ENCODE measurements around the gene TIMM10B.
A peak's percentile ranks its signal among the peaks of the same experiment; 100 is the strongest.

Gene TIMM10B, protein sequence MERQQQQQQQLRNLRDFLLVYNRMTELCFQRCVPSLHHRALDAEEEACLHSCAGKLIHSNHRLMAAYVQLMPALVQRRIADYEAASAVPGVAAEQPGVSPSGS

DNA sequence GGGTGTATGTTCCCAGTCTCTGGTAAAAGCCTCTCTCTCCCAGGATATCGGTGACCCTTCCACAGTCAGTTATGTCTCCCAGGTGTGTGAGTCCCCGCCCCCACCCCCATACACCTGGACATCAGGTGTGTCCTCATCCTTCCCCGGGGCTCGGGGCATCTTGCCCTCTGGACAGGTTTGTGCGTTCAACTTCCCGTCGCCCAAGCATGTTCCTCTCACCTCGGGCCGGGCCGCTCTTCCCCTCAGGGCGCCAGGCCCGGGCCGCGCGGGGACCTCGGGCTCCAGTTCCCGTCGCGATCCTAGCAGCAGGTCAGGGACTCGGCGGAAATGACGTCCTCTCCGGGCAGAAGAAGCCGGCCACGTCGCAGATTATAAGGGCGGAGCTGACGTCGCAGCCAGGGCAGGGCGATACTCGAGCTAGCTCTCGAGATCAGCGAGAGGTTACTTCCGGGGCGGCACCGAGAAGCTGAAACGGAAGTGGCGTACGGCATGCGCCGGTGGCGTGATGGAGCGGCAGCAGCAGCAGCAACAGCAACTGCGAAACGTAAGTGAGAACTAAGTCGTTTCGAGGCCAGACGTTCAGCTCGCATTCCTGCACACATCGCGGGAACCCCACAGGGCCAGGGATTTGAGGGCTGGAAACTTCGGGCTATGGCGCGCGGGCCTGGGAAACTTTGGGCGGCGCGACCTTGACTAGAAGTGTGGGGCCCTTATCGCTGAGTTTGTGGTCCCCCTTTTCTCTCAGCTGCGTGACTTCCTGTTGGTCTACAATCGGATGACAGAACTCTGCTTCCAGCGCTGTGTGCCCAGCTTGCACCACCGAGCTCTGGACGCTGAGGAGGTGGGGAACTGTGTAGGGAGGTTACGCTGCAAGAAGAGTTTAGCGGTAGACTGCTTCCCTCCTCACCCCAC is at the start of gene TIMM10B, which contains the start of gene ARFIP2:
TSS of gene TIMM10B (plus strand) at position 490 of the 912 bp plus-strand sequence. CDS start at position 506, 16 bp downstream.
TSS of gene ARFIP2 (minus strand) at position 320 of the 912 bp plus-strand sequence. CDS start 910 bp downstream, outside the sequence.
- DNase-seq (ENCODE audit: low spot score): peak; percentile 96

DNA sequence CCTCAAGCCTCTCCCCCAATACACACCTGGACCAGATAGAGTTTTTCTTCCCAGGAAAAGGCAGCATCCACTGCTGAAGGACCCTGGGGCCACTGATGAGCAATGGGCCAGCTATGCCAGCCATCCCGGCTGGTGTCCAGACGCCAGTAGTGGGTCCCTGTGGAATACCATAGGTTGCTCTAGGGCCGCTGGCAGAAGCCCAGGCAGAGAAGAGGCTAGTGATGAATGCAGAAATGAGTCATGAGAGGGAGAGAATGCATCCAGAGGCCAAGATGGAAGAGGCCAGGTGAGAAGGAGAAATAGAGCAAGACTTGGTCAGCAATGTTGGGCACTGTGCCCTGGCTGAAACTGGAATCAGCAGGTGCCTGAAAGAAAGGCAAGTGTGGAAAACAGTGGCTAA is 49.4 kb upstream of the TIMM10B start:
- DNase-seq (ENCODE audit: low spot score): no peak

DNA sequence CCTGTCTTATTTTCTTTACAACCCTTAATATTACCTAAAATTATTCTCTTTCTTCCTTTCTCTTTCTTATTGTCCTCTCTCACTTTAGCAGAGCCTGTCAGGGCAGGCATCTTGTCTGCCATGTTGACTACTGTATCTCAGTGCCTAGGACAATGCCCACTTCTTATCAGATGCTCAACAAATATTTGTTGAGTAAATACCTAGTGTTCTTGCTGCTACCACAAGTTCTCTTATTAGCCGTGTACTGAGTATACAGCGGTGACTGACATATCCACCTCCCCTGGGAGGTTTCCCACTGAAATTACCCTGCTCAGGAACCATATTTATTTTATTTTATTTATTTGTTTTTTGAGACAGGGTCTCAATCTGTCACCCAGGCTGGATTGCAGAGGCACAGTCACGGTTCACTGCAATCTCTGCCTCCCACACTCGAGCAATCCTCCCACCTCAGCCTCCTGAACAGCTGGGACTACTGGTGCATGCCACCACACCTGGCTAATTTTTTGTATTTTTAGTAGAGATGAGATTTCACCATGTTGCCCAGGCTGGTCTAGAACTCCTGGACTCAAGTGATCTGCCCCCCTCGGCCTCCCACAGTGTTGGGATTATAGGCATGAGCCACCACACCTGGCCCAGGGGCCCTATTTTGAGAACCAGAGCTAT is 47.2 kb upstream of the TIMM10B start:
- DNase-seq (ENCODE audit: low spot score): no peak

DNA sequence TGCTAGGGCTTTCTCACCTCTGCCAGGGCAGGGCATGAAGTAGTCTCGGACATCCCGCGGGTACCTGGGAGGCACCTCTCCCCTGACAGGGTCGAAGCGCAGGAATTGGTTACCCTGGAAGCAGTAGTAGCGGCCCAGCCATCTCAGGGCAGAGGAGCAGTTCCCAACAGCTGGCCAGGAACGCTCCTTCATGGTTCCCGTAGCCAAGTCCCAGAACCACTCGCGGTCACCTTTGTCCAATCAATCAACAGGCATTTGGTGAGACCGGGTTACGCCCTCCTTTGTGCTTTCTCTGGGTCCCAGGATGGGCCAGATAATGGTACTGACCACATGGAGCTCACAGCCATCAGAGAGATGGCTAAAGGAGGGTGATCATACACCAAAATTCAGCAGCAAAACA is 43.9 kb upstream of the TIMM10B start:
- DNase-seq (ENCODE audit: low spot score): no peak

- no peak for DNase-seq (ENCODE audit: low spot score)
Observed at GRCh38 chr11:6437993-6438392, 43.3 kb upstream of the TIMM10B start.

GRCh38 chr11:6438979-6439571 is 42.2 kb upstream of the TIMM10B start:
- peak; percentile 72 for DNase-seq (ENCODE audit: low spot score)

- DNase-seq (ENCODE audit: low spot score): no peak
Observed at GRCh38 chr11:6440906-6441358, 40.4 kb upstream of the TIMM10B start, which contains the start of gene HPX. Gene HPX, minus strand, starts transcription at chr11:6440987. Its CDS starts 24 bp downstream, at chr11:6440963.

DNA sequence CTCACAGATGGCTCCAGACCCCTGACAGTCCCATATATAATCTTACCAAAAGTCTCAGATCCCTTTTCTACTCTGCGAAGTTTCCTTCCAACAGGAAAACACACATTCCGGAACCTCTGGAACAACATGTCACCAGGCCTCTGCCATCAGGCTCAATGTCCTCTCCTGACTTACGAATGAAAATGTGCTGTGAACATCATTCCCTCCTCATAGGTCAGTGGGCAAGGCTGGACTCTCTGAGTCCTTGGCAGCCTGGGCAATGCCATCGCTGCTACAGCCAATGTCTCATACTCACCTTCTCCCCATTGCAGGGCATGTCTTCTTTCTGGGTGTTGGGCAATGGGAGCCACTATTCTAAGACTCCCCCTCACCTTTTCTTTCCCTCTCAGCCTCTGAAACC is 38.9 kb upstream of the TIMM10B start:
- DNase-seq (ENCODE audit: low spot score): no peak

GRCh38 chr11:6443269-6444003 is 37.9 kb upstream of the TIMM10B start:
- peak; percentile 84 for DNase-seq (ENCODE audit: low spot score)

DNA sequence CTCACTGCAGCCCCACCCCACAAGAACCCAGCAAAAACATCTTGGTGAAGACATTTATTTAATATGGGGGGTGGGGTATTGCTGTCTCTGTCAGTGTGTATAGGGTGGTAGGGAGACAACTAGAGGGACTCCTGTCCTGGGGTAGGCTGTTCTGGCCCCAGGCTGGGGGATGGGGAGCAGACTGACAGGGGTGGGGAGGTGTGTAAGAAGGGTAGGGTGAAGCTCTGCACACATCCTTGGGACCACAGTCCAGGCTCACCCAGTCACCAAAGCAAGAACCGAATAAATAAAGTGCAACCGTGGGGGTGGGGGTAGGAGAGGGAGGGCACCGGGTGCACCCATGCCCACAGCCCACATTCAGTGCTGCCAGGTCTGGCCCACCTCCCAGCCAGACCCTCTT is 32.7 kb upstream of the TIMM10B start:
- no peak for DNase-seq (ENCODE audit: low spot score)

DNA sequence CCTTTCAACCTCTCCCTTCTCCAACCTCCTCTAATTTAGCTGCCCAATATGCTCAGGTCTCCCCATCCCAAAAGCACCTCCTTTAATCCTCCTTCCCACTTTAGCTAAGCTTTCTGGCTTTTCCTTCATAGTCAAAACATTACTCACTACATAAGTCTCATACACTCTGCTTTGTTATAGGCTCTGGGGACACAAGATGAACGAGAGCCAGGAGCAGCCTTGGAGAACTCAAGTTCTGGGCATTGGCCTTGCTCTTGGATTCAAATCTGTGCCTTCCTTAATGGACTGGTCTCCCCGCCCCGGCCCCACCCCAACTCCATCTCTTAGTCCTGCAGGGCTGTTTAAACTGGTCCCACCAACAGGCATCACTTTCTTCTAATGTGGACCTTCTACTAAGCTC is 29.1 kb upstream of the TIMM10B start:
- no peak for DNase-seq (ENCODE audit: low spot score)

GRCh38 chr11:6453152-6453551 is 28.1 kb upstream of the TIMM10B start:
- DNase-seq (ENCODE audit: low spot score): no peak

DNA sequence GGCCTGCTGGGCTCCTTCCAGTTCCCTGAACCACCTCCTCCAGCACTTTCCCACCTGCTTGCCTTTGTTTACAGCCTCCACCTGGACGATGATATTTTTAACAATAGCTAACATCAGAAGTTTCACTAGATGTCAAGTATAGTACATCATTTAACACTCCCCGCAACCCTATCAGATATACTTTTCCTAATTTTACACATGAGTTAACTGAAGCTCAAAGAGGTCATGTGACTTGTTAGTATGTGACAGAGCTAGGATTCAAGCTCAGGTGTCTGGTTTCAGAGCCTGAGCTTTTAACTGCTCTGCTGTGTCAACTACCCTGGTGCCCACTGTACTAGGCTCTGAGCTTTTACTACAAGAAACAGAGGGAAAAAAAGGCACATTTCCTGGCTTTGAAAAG is 26.2 kb upstream of the TIMM10B start:
- no peak for DNase-seq (ENCODE audit: low spot score)

GRCh38 chr11:6456361-6457073 is 24.8 kb upstream of the TIMM10B start:
- no peak for DNase-seq (ENCODE audit: low spot score)

DNA sequence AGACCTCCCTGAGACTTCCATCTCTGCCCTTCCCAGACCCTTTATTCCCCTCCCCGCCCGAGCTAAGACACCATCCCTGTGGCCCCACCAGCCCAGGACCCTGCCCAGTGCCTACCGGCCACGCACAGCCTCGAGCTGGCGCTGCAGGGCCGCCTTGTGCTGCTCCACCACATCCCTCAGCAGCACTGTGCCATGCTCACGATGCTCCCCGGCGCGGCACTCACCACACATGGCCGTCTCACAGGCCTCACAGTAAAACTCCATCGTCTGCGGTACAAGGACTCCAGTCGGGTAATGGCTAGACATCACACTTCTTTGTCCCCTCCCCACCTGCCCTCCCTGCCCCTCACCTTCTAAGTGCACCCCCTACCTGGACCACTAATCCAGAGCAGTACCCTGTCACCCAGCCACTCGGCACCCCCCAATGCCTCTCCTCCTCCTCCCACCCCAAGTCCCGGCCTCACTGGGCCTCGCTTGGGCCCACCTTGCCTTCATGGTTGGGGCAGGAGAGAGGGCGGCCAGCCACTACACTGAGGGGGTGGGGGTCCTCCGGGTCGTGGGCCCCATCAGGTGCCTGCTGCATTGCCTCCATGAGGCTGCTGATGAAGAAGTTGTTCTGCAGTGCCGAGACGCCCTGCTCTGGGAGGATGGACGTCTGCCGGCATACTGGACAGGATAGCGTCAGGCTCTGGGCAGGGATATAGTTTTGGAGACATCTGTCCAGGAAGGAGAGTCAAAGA is 23.6 kb upstream of the TIMM10B start:
- no peak for DNase-seq (ENCODE audit: low spot score)

DNA sequence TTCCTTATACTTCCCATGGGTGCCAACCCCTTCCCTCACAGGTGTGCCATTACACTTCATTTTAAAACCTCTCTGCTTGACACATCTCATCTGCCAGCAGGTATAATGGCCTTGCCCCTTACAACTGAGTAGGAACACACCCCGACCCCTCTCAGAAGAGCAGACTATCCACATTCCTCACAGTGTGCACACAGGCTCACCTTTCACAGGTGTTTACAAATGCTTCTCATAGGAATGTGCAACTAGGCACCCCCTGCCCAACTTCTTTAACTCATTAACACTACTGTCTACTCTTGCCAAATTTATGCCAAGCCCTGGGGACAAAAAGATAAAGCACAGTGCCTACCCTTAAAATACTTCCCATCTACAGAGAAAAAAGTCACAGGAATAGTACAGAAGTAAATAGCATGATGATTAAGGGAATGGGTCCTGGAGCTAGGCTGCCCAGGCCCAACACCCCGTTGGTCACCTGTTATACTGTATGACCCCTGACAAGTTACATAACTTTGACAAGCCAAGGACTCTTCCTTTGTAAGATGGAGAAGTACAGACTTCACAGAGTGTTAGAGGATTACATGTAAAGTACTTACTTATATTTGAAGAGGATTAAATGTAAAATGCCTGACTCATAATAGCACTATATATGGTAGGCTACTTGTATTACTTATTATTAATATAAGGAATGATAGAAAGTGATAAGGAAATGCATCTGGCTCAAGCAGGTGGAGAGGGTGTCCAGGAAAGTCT is 22.8 kb upstream of the TIMM10B start:
- DNase-seq (ENCODE audit: low spot score): no peak

- no peak for DNase-seq (ENCODE audit: low spot score)
Observed at GRCh38 chr11:6459099-6459450, 22.2 kb upstream of the TIMM10B start.

- DNase-seq (ENCODE audit: low spot score): peak; percentile 81
Observed at GRCh38 chr11:6468712-6469495, 12.4 kb upstream of the TIMM10B start.

DNA sequence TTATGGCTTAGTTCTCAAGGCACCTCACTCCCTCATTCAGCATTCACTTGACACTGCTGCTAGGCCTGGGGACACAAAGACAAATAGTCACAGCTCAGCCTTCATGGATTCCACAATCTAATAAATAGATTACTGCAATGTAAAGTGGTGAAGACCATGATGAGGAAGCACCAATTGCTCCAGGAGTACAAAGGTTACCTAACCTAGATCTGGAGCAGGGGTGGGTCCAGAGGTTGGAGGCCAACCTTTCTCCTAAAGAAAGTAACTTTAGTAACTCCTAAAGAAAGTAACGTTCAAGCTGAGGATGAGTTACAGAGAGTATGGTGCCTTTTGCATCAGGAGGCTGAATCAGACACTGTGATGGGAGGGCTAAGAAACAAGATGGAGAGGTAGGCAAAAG is 11.7 kb upstream of the TIMM10B start:
- no peak for DNase-seq (ENCODE audit: low spot score)
